SK-N-SH treated with all-trans-retinoic acid at 6 μM for 48 hours (cell line): ENCODE measurements around the gene MIS18A.

Experiments used
- ATAC-seq: fragments of 200-7000 bp; cut with Tn5 transposase; 3 replicates; pipeline ENCODE4 v1.9.1; 2020; ENCODE audit warnings: mild to moderate bottlenecking, moderate library complexity
- BACH2 ChIP-seq: fragments of 250-450 bp; sonication (Bioruptor Pico); IDR thresholded peaks from 2 replicates; pipeline ENCODE4 v1.9.0; 2021; ENCODE audit warnings: mild to moderate bottlenecking, borderline replicate concordance
- CREB5 ChIP-seq: fragments of 250-450 bp; sonication (Bioruptor Pico); IDR thresholded peaks from 2 replicates; pipeline ENCODE4 v1.5.1; 2020; ENCODE audit warnings: low read depth, mild to moderate bottlenecking, moderate library complexity
- CSDC2 ChIP-seq: fragments of 250-450 bp; sonication (Bioruptor Pico); IDR thresholded peaks from 2 replicates; pipeline ENCODE4 v1.5.0; 2020; ENCODE audit warnings: mild to moderate bottlenecking, moderate library complexity
- ESRRG ChIP-seq: fragments of 250-450 bp; sonication (Bioruptor Pico); IDR thresholded peaks from 2 replicates; pipeline ENCODE4 v1.6.1; 2021; ENCODE audit warnings: mild to moderate bottlenecking
- GLIS3 ChIP-seq: fragments of 250-450 bp; sonication (Bioruptor Pico); IDR thresholded peaks from 2 replicates; pipeline ENCODE4 v1.5.0; 2020; ENCODE audit warnings: mild to moderate bottlenecking, moderate library complexity
- OSR1 ChIP-seq: fragments of 250-450 bp; sonication (Bioruptor Pico); IDR thresholded peaks from 2 replicates; pipeline ENCODE4 v1.8.0; 2022; ENCODE audit warnings: moderate library complexity, mild to moderate bottlenecking, inconsistent platforms
- PPARA ChIP-seq: fragments of 250-450 bp; sonication (Bioruptor Pico); IDR thresholded peaks from 2 replicates; pipeline ENCODE4 v1.5.0; 2020; ENCODE audit warnings: mild to moderate bottlenecking, borderline replicate concordance
- SNAI2 ChIP-seq: fragments of 250-450 bp; sonication (Bioruptor Pico); IDR thresholded peaks from 2 replicates; pipeline ENCODE4 v1.5.0; 2020; ENCODE audit warnings: mild to moderate bottlenecking, moderate library complexity
- TCF4 ChIP-seq: fragments of 250-450 bp; sonication (Bioruptor Pico); IDR thresholded peaks from 2 replicates; pipeline ENCODE4 v1.8.0; 2021; ENCODE audit warnings: mild to moderate bottlenecking, moderate library complexity, borderline replicate concordance
- TSHZ2 ChIP-seq: fragments of 250-450 bp; sonication (Bioruptor Pico); IDR thresholded peaks from 2 replicates; pipeline ENCODE4 v1.5.0; 2020; ENCODE audit warnings: mild to moderate bottlenecking, moderate library complexity
- ZC3H10 ChIP-seq: fragments of 250-450 bp; sonication (Bioruptor Pico); IDR thresholded peaks from 2 replicates; pipeline ENCODE4 v1.5.1; 2021; ENCODE audit warnings: mild to moderate bottlenecking, moderate library complexity
- ZFP3 ChIP-seq: fragments of 250-450 bp; sonication (Bioruptor Pico); IDR thresholded peaks from 2 replicates; pipeline ENCODE4 v1.5.0; 2020; ENCODE audit warnings: mild to moderate bottlenecking, moderate library complexity
- ZFP30 ChIP-seq: fragments of 450-650 bp; formaldehyde crosslinking; IDR thresholded peaks from 2 replicates; pipeline ENCODE4 v1.5.0; 2022; ENCODE audit warnings: mild to moderate bottlenecking, moderate library complexity
- ZNF565 ChIP-seq: fragments of 450-650 bp; formaldehyde crosslinking; conservative IDR thresholded peaks from 2 replicates; pipeline ENCODE4 v1.5.0; 2020; ENCODE audit warnings: low read depth, mild to moderate bottlenecking, moderate library complexity
- ZNF70 ChIP-seq: fragments of 450-650 bp; formaldehyde crosslinking; IDR thresholded peaks from 2 replicates; pipeline ENCODE4 v1.5.0; 2020; ENCODE audit warnings: mild to moderate bottlenecking, moderate library complexity
- ZNF8 ChIP-seq: fragments of 450-650 bp; formaldehyde crosslinking; IDR thresholded peaks from 2 replicates; pipeline ENCODE4 v1.5.0; 2020; ENCODE audit warnings: mild to moderate bottlenecking, moderate library complexity
- TF ChIP-seq, protein P1 (sequence below): fragments of 250-450 bp; sonication (Bioruptor Pico); IDR thresholded peaks from 2 replicates; pipeline ENCODE4 v1.8.0; 2021; ENCODE audit warnings: low read depth, mild to moderate bottlenecking, moderate library complexity, borderline replicate concordance
- TF ChIP-seq, protein P2 (sequence below): fragments of 250-450 bp; sonication (Bioruptor Pico); IDR thresholded peaks from 2 replicates; pipeline ENCODE4 v1.8.0; 2020; ENCODE audit warnings: mild to moderate bottlenecking, moderate library complexity, borderline replicate concordance
- TF ChIP-seq, protein P3 (sequence below): fragments of 250-450 bp; sonication (Bioruptor Pico); IDR thresholded peaks from 2 replicates; pipeline ENCODE4 v1.5.1; 2021; ENCODE audit warnings: mild to moderate bottlenecking, moderate library complexity

MIS18A gene

GRCh38 chr21:32282992-32283391 is 4.1 kb upstream of the MIS18A start:
- ATAC-seq, result no peak
- TF ChIP-seq ZNF565 (no peak), ZC3H10 (CRISPR knock-in tag) (no peak)
- TF ChIP-seq, protein P1, sequence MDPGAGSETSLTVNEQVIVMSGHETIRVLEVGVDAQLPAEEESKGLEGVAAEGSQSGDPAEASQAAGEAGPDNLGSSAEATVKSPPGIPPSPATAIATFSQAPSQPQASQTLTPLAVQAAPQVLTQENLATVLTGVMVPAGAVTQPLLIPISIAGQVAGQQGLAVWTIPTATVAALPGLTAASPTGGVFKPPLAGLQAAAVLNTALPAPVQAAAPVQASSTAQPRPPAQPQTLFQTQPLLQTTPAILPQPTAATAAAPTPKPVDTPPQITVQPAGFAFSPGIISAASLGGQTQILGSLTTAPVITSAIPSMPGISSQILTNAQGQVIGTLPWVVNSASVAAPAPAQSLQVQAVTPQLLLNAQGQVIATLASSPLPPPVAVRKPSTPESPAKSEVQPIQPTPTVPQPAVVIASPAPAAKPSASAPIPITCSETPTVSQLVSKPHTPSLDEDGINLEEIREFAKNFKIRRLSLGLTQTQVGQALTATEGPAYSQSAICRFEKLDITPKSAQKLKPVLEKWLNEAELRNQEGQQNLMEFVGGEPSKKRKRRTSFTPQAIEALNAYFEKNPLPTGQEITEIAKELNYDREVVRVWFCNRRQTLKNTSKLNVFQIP (CRISPR knock-in tag), result no peak
- TF ChIP-seq, protein P2, sequence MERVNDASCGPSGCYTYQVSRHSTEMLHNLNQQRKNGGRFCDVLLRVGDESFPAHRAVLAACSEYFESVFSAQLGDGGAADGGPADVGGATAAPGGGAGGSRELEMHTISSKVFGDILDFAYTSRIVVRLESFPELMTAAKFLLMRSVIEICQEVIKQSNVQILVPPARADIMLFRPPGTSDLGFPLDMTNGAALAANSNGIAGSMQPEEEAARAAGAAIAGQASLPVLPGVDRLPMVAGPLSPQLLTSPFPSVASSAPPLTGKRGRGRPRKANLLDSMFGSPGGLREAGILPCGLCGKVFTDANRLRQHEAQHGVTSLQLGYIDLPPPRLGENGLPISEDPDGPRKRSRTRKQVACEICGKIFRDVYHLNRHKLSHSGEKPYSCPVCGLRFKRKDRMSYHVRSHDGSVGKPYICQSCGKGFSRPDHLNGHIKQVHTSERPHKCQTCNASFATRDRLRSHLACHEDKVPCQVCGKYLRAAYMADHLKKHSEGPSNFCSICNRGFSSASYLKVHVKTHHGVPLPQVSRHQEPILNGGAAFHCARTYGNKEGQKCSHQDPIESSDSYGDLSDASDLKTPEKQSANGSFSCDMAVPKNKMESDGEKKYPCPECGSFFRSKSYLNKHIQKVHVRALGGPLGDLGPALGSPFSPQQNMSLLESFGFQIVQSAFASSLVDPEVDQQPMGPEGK (CRISPR knock-in tag), result no peak

DNA sequence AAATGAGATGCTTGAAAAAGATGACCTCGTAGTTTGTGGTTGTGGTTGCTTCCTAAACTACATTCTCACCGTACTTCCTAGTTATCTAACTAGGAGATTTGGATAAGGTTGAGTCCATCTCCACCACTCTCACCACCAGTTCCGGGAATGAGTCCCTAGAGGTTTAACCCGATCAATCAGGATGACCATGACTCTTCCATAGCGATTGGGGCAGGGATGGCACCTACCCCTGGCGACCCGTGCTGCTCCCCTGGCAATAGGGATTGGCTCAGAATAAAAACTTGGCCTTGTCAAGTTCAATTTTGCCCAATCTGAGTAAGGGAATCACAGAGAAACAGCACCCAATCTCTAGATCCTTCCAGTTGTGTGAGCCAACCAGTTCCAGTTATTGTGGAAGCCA is 2.7 kb upstream of the MIS18A start:
- TF ChIP-seq, protein P2 (CRISPR knock-in tag), result no peak
- TF ChIP-seq ZNF8 (CRISPR knock-in tag) (no peak), ZNF70 (CRISPR knock-in tag) (no peak), PPARA (no peak), OSR1 (no peak), ZFP3 (CRISPR knock-in tag) (no peak), CSDC2 (CRISPR knock-in tag) (no peak), SNAI2 (CRISPR knock-in tag) (no peak), TCF4 (CRISPR knock-in tag) (no peak)
- TF ChIP-seq, protein P3, sequence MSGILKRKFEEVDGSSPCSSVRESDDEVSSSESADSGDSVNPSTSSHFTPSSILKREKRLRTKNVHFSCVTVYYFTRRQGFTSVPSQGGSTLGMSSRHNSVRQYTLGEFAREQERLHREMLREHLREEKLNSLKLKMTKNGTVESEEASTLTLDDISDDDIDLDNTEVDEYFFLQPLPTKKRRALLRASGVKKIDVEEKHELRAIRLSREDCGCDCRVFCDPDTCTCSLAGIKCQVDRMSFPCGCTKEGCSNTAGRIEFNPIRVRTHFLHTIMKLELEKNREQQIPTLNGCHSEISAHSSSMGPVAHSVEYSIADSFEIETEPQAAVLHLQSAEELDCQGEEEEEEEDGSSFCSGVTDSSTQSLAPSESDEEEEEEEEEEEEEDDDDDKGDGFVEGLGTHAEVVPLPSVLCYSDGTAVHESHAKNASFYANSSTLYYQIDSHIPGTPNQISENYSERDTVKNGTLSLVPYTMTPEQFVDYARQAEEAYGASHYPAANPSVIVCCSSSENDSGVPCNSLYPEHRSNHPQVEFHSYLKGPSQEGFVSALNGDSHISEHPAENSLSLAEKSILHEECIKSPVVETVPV (CRISPR knock-in tag), result no peak
- ATAC-seq, result no peak

GRCh38 chr21:32279377-32279680 is 480 bp upstream of the MIS18A start:
- no peak for ATAC-seq
- TF ChIP-seq GLIS3, result no peak
- no peak for TF ChIP-seq ZNF565
- TF ChIP-seq OSR1, result no peak
- no peak for TF ChIP-seq ZC3H10 (CRISPR knock-in tag)
- TF ChIP-seq, all 23 proteins: peak for 0

GRCh38 chr21:32278103-32278502 is 746 bp downstream of the MIS18A start:
- ATAC-seq, result peak; percentile 69

More at GRCh38 chr21:32278103-32278502, 746 bp downstream of the MIS18A start:
- TF ChIP-seq TSHZ2, result no peak
- TF ChIP-seq ZC3H10 (CRISPR knock-in tag), result no peak
- TF ChIP-seq, protein P2 (CRISPR knock-in tag), result no peak
- TF ChIP-seq CREB5 (CRISPR knock-in tag), result no peak
- no peak for TF ChIP-seq CSDC2 (CRISPR knock-in tag)
- TF ChIP-seq OSR1, result no peak
- TF ChIP-seq ZFP30 (CRISPR knock-in tag), result no peak
- TF ChIP-seq BACH2 (CRISPR knock-in tag), result no peak
- TF ChIP-seq, protein P3 (CRISPR knock-in tag), result no peak
- no peak for TF ChIP-seq ESRRG (CRISPR knock-in tag)
- no peak for TF ChIP-seq SNAI2 (CRISPR knock-in tag)
- TF ChIP-seq TCF4 (CRISPR knock-in tag), result no peak
